Smooth muscle cell (in vitro differentiated cells): Measurements from ENCODE around the gene SPATS1. TPM values are rescaled to one million over a fixed set of nuclear protein-coding genes. Genes with fewer than 3 reads are reported as not detected.
"Not testable (repeated sequence)": the region's sequence is repeated elsewhere in the genome, so short reads cannot be mapped to it uniquely, and the experiment has no call there.

ENCODE experiments used
- DNase-seq: peaks from one replicate; lab custom pipeline; 2025; ENCODE audit not compliant: unreplicated experiment; lab: John Stamatoyannopoulos, UW
- H2AFZ ChIP-seq: fragments of 200-600 bp; sonication (generic); 2 replicates; pipeline ENCODE4 v1.6.0; 2016; ENCODE audit warnings: antibody characterized with exemption, low read depth, mild to moderate bottlenecking
- H3F3A ChIP-seq: fragments of 200-600 bp; sonication (generic); 2 replicates; pipeline ENCODE4 v1.6.0; 2017; ENCODE audit warnings: antibody characterized with exemption, low read depth
- H3K27ac ChIP-seq: fragments of 200-600 bp; sonication (generic); 2 replicates; pipeline ENCODE4 v1.5.1; 2016; ENCODE audit warnings: low read depth, mild to moderate bottlenecking
- H3K27me3 ChIP-seq: fragments of 200-600 bp; sonication (generic); 2 replicates; pipeline ENCODE4 v1.6.1; 2016; ENCODE audit warnings: low read depth, mild to moderate bottlenecking
- H3K36me3 ChIP-seq: fragments of 200-600 bp; sonication (generic); 2 replicates; pipeline ENCODE4 v1.5.1; 2016; ENCODE audit warnings: low read depth
- H3K4me1 ChIP-seq: fragments of 200-600 bp; sonication (generic); 2 replicates; pipeline ENCODE4 v1.5.1; 2016; ENCODE audit warnings: low read depth
- H3K4me2 ChIP-seq: fragments of 200-600 bp; sonication (generic); 2 replicates; pipeline ENCODE4 v1.6.0; 2016; ENCODE audit warnings: mild to moderate bottlenecking
- H3K4me3 ChIP-seq: fragments of 200-600 bp; sonication (generic); 2 replicates; pipeline ENCODE4 v1.5.1; 2016; ENCODE audit warnings: mild to moderate bottlenecking
- H3K79me2 ChIP-seq: fragments of 200-600 bp; sonication (generic); 2 replicates; pipeline ENCODE4 v1.6.0; 2016; ENCODE audit warnings: low read depth, mild to moderate bottlenecking
- H3K9ac ChIP-seq: fragments of 200-600 bp; sonication (generic); 2 replicates; pipeline ENCODE4 v1.6.0; 2016; ENCODE audit warnings: low read depth
- H3K9me3 ChIP-seq: fragments of 200-600 bp; sonication (generic); replicated peaks from 2 replicates; pipeline ENCODE4 v1.5.1; 2016; ENCODE audit warnings: low read depth
- H4K20me1 ChIP-seq: fragments of 200-600 bp; sonication (generic); 2 replicates; pipeline ENCODE4 v1.6.0; 2016; ENCODE audit warnings: low read depth
- WGBS: methylation state at CpG from one replicate; pipeline ENCODE4 v1.1.7; 2016; ENCODE audit warnings: low lambda C conversion rate; 5-methylcytosine and 5-hydroxymethylcytosine counted together
- polyA plus RNA-seq: library from polyadenylated mRNA; unstranded; fragments of >200 nt; fragmentation: Nextera tagmentation; extraction: Ambion mirVana; gene quantifications from 2 replicates; pipeline ENCODE4 v1.2.1, GENCODE V29; 2016
- total RNA-seq: library from RNA; depleted of rRNA; stranded (reverse); fragments of >200 nt; gene quantifications from 2 replicates; pipeline ENCODE4 v1.2.3, GENCODE V29; 2014
- TF ChIP-seq, protein P1 (sequence below): fragments of 200-600 bp; sonication (generic); IDR thresholded peaks from 2 replicates; pipeline ENCODE4 v1.5.1; 2017; ENCODE audit warnings: borderline replicate concordance, mild to moderate bottlenecking, antibody characterized with exemption; ENCODE audit not compliant: insufficient read depth, poor library complexity, severe bottlenecking

SPATS1 gene
- total and polyA plus RNA-seq, 2 experiments from 2014 or later: not detected

DNA sequence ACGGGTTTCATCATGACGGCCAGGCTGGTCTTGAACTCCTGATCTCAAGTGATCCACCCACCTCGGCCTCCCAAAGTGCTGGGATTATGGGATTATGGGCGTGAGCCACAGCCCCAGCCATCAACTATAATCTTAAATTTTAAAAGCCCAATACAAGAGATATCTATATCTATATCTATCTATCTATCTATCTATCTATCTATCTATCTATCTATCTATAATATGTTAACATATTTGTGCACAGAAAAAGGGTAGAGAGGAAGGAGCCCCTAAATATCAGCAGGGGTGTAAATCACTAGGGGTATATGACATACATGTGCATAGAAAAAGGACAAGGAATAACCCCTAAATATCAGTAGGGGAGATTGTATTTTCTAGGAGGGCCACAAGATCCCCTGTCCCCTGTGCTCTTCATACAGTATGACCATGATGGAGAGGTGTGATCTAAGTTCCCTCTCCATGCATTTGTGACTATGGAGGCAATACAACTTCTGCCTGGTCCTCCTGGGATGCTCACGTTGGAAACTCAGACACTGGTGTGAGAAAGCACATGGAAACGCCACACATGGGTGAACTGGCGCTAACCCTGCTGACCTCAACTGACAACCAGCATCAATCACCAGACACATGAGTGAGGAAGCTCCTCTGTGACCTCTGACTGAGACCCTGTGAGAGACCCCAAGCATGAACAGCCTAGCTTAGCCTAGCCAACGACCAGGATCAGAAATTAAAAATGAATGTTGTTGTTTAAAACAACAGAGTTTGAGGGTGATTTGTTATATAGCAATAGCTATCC, 1.2 kb upstream of the SPATS1 start:
- no peak overlapping the region for H3K27ac ChIP-seq
- no peaks in the 10 kb centered on the region for H3K79me2 ChIP-seq
- no peak overlapping the region for H3K4me2 ChIP-seq
- no peak overlapping the region for H2AFZ ChIP-seq
- H3F3A ChIP-seq: no peaks in the 10 kb centered on the region
- no peaks in the 10 kb centered on the region for H3K4me1 ChIP-seq
- H3K4me3 ChIP-seq: no peak overlapping the region
- H4K20me1 ChIP-seq: no peaks in the 10 kb centered on the region
- H3K36me3 ChIP-seq: no peaks in the 10 kb centered on the region
- H3K9me3 ChIP-seq: no peaks in the 10 kb centered on the region
- WGBS: 85% methylated on average over 8 of the region's 8 CpGs
- TF ChIP-seq, protein P1, sequence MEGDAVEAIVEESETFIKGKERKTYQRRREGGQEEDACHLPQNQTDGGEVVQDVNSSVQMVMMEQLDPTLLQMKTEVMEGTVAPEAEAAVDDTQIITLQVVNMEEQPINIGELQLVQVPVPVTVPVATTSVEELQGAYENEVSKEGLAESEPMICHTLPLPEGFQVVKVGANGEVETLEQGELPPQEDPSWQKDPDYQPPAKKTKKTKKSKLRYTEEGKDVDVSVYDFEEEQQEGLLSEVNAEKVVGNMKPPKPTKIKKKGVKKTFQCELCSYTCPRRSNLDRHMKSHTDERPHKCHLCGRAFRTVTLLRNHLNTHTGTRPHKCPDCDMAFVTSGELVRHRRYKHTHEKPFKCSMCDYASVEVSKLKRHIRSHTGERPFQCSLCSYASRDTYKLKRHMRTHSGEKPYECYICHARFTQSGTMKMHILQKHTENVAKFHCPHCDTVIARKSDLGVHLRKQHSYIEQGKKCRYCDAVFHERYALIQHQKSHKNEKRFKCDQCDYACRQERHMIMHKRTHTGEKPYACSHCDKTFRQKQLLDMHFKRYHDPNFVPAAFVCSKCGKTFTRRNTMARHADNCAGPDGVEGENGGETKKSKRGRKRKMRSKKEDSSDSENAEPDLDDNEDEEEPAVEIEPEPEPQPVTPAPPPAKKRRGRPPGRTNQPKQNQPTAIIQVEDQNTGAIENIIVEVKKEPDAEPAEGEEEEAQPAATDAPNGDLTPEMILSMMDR: no peak
- H3K27me3 ChIP-seq: peaks cover 56% of the 10 kb centered on the region
- DNase-seq: no peak
- H3K9ac ChIP-seq: no peak overlapping the region

DNA sequence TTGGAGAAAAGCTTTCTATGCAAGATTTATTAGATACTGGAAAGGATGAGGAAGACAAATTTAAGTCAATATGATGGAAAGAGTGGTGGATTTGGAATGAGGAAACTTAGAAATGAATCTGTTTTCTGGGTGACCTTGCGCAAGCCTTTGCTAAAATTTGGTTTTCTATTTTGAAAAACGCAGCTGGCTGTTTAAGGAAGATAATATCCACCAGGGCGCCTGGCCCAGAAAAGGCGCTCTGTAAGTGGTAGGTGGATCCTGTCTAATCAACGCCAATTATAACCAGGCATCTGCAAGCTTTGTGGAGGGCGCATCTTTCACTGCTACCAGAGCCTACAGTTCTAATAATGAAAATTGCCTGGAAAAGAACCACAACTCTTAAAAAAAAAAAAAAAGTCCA, 398 bp upstream of the SPATS1 start:
- no peak overlapping the region for H3K4me2 ChIP-seq
- no peak overlapping the region for H3K27ac ChIP-seq
- H3K4me3 ChIP-seq: no peak overlapping the region

DNA sequence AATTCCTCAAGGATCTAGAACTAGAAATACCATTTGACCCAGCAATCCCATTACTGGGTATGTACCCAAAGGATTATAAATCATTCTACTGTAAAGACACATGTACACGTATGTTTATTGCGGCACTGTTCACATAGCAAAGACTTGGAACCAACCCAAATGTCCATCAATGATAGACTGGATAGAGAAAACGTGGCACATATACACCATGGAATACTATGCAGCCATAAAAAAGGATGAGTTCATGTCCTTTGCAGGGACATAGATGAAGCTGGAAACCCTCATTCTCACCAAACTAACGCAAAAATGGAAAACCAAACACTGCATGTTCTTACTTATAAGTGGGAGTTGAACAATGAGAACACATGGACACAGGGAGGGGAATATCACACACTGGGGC, 4.4 kb downstream of the SPATS1 start:
- H3K79me2 ChIP-seq, H3K4me3 ChIP-seq, H3K27ac ChIP-seq, H3K4me1 ChIP-seq, H3K4me2 ChIP-seq, H4K20me1 ChIP-seq, H3K9me3 ChIP-seq, DNase-seq, H3K9ac ChIP-seq, H2AFZ ChIP-seq, H3K36me3 ChIP-seq, H3F3A ChIP-seq: not testable (repeated sequence)
- 84% methylated on average over 4 of the region's 4 CpGs for WGBS
- peaks cover 40% of the 10 kb centered on the region for H3K27me3 ChIP-seq

More for the DNA sequence above, 398 bp upstream of the SPATS1 start:
- no peaks in the 10 kb centered on the region for H3F3A ChIP-seq
- TF ChIP-seq, protein P1: no peak
- no peak for DNase-seq
- H3K9ac ChIP-seq: no peak overlapping the region
- 77% methylated on average over 6 of the region's 6 CpGs for WGBS
- H3K79me2 ChIP-seq: no peaks in the 10 kb centered on the region
- H4K20me1 ChIP-seq: no peaks in the 10 kb centered on the region
- no peaks in the 10 kb centered on the region for H3K4me1 ChIP-seq
- peaks cover 48% of the 10 kb centered on the region for H3K27me3 ChIP-seq
- no peaks in the 10 kb centered on the region for H3K9me3 ChIP-seq
- H2AFZ ChIP-seq: no peak overlapping the region
- H3K36me3 ChIP-seq: no peaks in the 10 kb centered on the region

DNA sequence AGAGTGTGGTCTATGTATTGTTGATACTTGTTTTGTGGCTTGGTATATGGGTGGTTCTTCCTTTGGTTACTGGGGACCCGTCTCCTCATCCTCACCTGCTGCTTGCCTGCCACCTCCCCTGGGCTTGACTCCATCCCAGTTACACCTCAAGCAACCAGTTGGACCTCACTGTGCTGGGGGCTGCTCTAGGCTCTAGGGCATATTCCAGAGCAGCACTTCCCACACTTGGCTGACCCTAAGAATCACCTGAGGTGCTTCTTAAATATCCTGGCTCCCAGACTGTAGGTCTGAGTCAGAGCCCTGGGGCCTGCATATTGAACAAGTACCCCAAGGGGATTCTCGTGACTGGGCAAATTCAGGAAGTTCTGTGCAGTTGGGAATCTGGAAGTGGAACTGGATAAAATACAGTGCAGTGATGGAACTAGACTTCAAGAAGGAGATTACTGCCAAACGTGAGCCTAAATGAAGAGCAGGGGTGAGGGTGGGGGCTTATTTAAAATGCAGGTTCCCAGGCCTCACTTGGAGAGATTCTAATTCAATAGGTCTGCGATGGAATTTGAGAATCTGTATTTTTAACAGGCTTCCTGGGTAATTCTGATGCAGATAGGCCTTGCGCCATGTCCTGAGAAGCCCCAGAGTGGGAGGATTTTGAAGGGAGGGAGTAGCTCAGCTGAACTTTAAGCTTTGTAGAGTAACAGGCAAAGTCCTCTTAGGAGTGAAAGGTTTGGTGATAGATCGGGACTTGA, 7.6 kb downstream of the SPATS1 start:
- Histone ChIP-seq H3K27ac (no peak overlapping the region), H4K20me1 (no peaks in the 10 kb centered on the region), H3K9me3 (no peaks in the 10 kb centered on the region), H2AFZ (no peak overlapping the region), H3F3A (no peaks in the 10 kb centered on the region), H3K4me2 (no peak overlapping the region), H3K36me3 (no peaks in the 10 kb centered on the region), H3K27me3 (peaks cover 8% of the 10 kb centered on the region), H3K79me2 (no peaks in the 10 kb centered on the region), H3K4me1 (no peaks in the 10 kb centered on the region), H3K4me3 (no peak overlapping the region), H3K9ac (no peak overlapping the region)
- WGBS: 65% methylated on average over 6 of the region's 6 CpGs
- TF ChIP-seq, protein P1: no peak
- DNase-seq: no peak

DNA sequence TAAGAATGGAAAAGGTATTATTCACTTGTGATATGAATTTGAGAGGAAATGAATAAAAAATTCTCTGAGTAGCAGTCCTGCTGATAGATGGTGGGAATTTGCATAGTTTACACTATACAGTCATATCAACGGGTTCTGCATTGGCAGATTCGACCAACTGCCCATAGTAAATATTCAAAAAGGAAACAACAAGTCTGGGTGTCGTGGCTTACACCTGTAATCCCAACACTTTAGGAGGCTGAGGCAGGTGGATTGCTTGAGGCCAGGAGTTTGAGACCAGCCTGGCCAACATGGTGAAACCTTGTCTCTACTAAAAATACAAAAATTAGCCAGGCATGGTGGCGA, 8.2 kb downstream of the SPATS1 start:
- H3K9ac ChIP-seq, H3K27me3 ChIP-seq, H3F3A ChIP-seq, H3K9me3 ChIP-seq, H3K4me2 ChIP-seq, H3K79me2 ChIP-seq, H2AFZ ChIP-seq, H3K27ac ChIP-seq, H4K20me1 ChIP-seq, DNase-seq, H3K36me3 ChIP-seq, H3K4me1 ChIP-seq, H3K4me3 ChIP-seq: not testable (repeated sequence)
- 69% methylated on average over 4 of the region's 4 CpGs for WGBS
